Gastroesophageal sphincter (tissue), 3 donors: ENCODE measurements around the gene SLC18B1.

ENCODE experiments used
- EP300 ChIP-seq: sonication (generic); formaldehyde crosslinking; IDR thresholded peaks from one replicate; pipeline ENCODE4 v1.6.1; 2017; ENCODE audit warnings: antibody characterized with exemption, mild to moderate bottlenecking
- POLR2A ChIP-seq, 2 donors: fragments of 450-650 bp; IDR thresholded peaks; one replicate each; pipeline ENCODE4 v1.6.1; 2017; ENCODE audit warnings: antibody characterized with exemption in 2 of 2, mild to moderate bottlenecking in 2 of 2, moderate library complexity in 1 of 2
- TF ChIP-seq, protein P1 (sequence below), 4 experiments: fragments of 200-600 bp in 2 of 4; fragments of 450-650 bp in 2 of 4; sonication (generic) in 1 of 4; IDR thresholded peaks; one replicate each; pipeline ENCODE4 v1.5.1; 2017 to 2019; ENCODE audit warnings: antibody characterized with exemption in 4 of 4, mild to moderate bottlenecking in 2 of 4, moderate library complexity in 2 of 4

DNA sequence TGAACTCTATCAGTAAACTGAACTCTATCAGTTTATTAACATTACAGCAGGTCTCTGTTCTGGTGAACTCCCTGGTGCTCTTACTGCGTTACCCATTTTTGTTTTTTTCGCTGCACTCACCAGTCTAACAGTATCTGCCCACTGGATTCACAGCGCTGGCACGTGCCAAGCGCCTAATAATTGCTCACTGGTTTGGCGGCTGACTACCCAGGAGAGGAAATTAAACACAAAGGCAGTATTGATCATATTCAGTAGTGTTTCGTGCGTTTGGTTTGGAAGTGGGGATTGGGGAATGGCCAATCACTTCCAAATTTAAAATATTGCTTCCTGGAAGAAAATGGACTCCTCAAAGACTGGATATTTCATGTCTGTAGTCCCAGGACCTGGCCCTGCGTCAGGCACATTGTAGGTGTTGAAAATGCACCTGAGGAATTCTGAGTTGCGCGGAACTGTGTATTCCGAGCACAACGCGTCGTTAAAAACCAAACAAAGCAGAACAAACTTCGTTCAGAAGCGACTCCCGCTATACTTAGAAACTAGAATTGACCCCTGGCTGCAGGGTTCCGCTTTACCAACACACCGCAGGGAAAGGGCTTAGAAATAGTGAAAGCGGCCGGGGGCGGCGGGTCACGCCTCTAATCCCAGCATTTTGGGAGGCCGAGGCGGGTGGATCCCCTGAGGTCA, 14.9 kb upstream of the SLC18B1 start:
- TF ChIP-seq, protein P1, sequence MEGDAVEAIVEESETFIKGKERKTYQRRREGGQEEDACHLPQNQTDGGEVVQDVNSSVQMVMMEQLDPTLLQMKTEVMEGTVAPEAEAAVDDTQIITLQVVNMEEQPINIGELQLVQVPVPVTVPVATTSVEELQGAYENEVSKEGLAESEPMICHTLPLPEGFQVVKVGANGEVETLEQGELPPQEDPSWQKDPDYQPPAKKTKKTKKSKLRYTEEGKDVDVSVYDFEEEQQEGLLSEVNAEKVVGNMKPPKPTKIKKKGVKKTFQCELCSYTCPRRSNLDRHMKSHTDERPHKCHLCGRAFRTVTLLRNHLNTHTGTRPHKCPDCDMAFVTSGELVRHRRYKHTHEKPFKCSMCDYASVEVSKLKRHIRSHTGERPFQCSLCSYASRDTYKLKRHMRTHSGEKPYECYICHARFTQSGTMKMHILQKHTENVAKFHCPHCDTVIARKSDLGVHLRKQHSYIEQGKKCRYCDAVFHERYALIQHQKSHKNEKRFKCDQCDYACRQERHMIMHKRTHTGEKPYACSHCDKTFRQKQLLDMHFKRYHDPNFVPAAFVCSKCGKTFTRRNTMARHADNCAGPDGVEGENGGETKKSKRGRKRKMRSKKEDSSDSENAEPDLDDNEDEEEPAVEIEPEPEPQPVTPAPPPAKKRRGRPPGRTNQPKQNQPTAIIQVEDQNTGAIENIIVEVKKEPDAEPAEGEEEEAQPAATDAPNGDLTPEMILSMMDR (IDR thresholded peaks at IDR 0.05) = peak in 1 of 4 experiments; percentile 7
- TF ChIP-seq POLR2A (IDR thresholded peaks at IDR 0.05) (no peak), EP300 (no peak)
